C4-2B (cell line): ENCODE measurements around the gene TMEM238.

ENCODE experiments used
- ZFX ChIP-seq: fragments of 450-650 bp; IDR thresholded peaks from 2 replicates; pipeline ENCODE4 v1.6.1; 2017
- TF ChIP-seq, protein P1 (sequence below): fragments of 450-650 bp; conservative IDR thresholded peaks from 2 replicates; pipeline ENCODE4 v1.5.1; 2017; ENCODE audit warnings: mild to moderate bottlenecking

DNA sequence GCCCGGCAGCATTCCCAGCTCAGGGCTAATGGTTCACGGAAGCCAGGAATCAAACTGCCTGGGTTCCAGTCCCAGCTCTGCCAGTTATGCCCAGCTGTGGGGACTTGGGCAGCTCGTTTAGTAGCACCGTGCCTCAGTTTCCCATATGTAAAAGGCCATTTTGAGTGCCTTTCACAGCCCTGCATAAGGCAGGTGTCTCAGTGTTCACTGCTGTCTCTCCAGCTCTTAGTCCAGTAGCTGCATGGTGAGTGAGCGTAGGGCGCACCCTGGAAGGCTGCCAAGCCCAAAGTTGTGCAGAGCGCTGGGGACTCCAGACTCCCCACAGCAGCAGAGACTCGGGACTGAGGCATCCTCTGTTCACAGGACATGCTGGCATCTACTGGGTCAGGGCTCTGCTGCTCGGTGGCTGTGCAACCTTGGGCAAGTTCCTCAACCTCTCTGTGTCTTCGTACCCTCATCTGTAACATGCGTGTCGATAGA, 7.1 kb upstream of the TMEM238 start:
- TF ChIP-seq, protein P1, sequence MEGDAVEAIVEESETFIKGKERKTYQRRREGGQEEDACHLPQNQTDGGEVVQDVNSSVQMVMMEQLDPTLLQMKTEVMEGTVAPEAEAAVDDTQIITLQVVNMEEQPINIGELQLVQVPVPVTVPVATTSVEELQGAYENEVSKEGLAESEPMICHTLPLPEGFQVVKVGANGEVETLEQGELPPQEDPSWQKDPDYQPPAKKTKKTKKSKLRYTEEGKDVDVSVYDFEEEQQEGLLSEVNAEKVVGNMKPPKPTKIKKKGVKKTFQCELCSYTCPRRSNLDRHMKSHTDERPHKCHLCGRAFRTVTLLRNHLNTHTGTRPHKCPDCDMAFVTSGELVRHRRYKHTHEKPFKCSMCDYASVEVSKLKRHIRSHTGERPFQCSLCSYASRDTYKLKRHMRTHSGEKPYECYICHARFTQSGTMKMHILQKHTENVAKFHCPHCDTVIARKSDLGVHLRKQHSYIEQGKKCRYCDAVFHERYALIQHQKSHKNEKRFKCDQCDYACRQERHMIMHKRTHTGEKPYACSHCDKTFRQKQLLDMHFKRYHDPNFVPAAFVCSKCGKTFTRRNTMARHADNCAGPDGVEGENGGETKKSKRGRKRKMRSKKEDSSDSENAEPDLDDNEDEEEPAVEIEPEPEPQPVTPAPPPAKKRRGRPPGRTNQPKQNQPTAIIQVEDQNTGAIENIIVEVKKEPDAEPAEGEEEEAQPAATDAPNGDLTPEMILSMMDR = no peak
- no peak for TF ChIP-seq ZFX
